KMS-11 (cell line): ENCODE data around the gene HMGCS2.
"Not testable (repeated sequence)": the region's sequence is repeated elsewhere in the genome, so short reads cannot be mapped to it uniquely, and the experiment has no call there.

Source experiments
- H2AFZ ChIP-seq: fragments of 200-600 bp; sonication (generic); 2 replicates; pipeline ENCODE4 v1.6.1; 2016; ENCODE audit warnings: antibody characterized with exemption, mixed run types, low read depth
- H3K27ac ChIP-seq: fragments of 200-600 bp; sonication (generic); 2 replicates; pipeline ENCODE4 v1.6.1; 2016; ENCODE audit warnings: mild to moderate bottlenecking, mixed run types
- H3K27me3 ChIP-seq: fragments of 200-600 bp; sonication (generic); 2 replicates; pipeline ENCODE4 v1.6.1; 2017; ENCODE audit warnings: mild to moderate bottlenecking, low read depth, mixed run types, moderate library complexity; ENCODE audit not compliant: insufficient read depth
- H3K36me3 ChIP-seq: fragments of 200-600 bp; sonication (generic); 2 replicates; pipeline ENCODE4 v1.6.1; 2017; ENCODE audit warnings: mild to moderate bottlenecking, mixed run types; ENCODE audit not compliant: insufficient read depth
- H3K4me1 ChIP-seq: fragments of 200-600 bp; sonication (generic); 2 replicates; pipeline ENCODE4 v1.6.1; 2016; ENCODE audit warnings: mild to moderate bottlenecking, low read depth, mixed run types; ENCODE audit not compliant: poor library complexity, severe bottlenecking
- H3K4me2 ChIP-seq: fragments of 200-600 bp; sonication (generic); 2 replicates; pipeline ENCODE4 v1.7.0; 2016; ENCODE audit warnings: mild to moderate bottlenecking, mixed run types
- H3K4me3 ChIP-seq: fragments of 200-600 bp; sonication (generic); IDR thresholded peaks from 2 replicates; pipeline ENCODE4 v1.6.1; 2017; ENCODE audit warnings: low read depth, low read length, mixed read lengths; ENCODE audit not compliant: insufficient read depth
- H3K79me2 ChIP-seq: fragments of 200-600 bp; sonication (generic); 2 replicates; pipeline ENCODE4 v1.6.1; 2016; ENCODE audit warnings: low read depth, mixed run types; ENCODE audit not compliant: insufficient read depth
- H3K9ac ChIP-seq: fragments of 200-600 bp; sonication (generic); 2 replicates; pipeline ENCODE4 v1.6.1; 2016; ENCODE audit warnings: mild to moderate bottlenecking, mixed run types
- H4K20me1 ChIP-seq: fragments of 200-600 bp; sonication (generic); 2 replicates; pipeline ENCODE4 v1.6.1; 2016; ENCODE audit warnings: mild to moderate bottlenecking, mixed run types; ENCODE audit not compliant: insufficient read depth
- CTCF ChIP-seq: fragments of 200-600 bp; sonication (generic); conservative IDR thresholded peaks from 2 replicates; pipeline ENCODE4 v1.6.1; 2017; ENCODE audit warnings: low read depth, mild to moderate bottlenecking, antibody characterized with exemption, low read length, moderate library complexity, mixed read lengths

HMGCS2 gene

GRCh38 chr1:119790451-119791198, 21.9 kb upstream of the HMGCS2 start:
- H3K4me3 ChIP-seq = no peak overlapping the region
- H3K79me2 ChIP-seq = no peaks in the 10 kb centered on the region
- no peak for TF ChIP-seq CTCF
- H3K36me3 ChIP-seq = no peaks in the 10 kb centered on the region
- H2AFZ ChIP-seq = no peak overlapping the region
- no peak overlapping the region for H3K27ac ChIP-seq
- no peak overlapping the region for H3K9ac ChIP-seq
- peaks cover 43% of the 10 kb centered on the region for H3K4me1 ChIP-seq
- H3K27me3 ChIP-seq = no peaks in the 10 kb centered on the region
- H4K20me1 ChIP-seq = no peaks in the 10 kb centered on the region
- no peak overlapping the region for H3K4me2 ChIP-seq

GRCh38 chr1:119787776-119788175, 19.1 kb upstream of the HMGCS2 start:
- H3K79me2 ChIP-seq = no peaks in the 10 kb centered on the region
- peak overlapping the region; percentile 54 for H3K27ac ChIP-seq
- H3K4me1 ChIP-seq = peaks cover 62% of the 10 kb centered on the region
- no peaks in the 10 kb centered on the region for H4K20me1 ChIP-seq
- no peak overlapping the region for H3K4me3 ChIP-seq
- H3K4me2 ChIP-seq = peak overlapping the region; percentile 83
- no peaks in the 10 kb centered on the region for H3K27me3 ChIP-seq
- no peak overlapping the region for H2AFZ ChIP-seq
- H3K9ac ChIP-seq = no peak overlapping the region
- no peaks in the 10 kb centered on the region for H3K36me3 ChIP-seq
- no peak for TF ChIP-seq CTCF

GRCh38 chr1:119786473-119787050, 17.9 kb upstream of the HMGCS2 start:
- not testable (repeated sequence) for H3K9ac ChIP-seq, H2AFZ ChIP-seq, H3K27ac ChIP-seq, H3K27me3 ChIP-seq, H3K4me3 ChIP-seq, H3K79me2 ChIP-seq, H4K20me1 ChIP-seq, H3K36me3 ChIP-seq
- H3K4me2 ChIP-seq = peak overlapping the region; percentile 83
- peaks cover 62% of the 10 kb centered on the region for H3K4me1 ChIP-seq

- not testable (repeated sequence) for H3K27ac ChIP-seq, H2AFZ ChIP-seq, H3K36me3 ChIP-seq, H3K4me3 ChIP-seq, H3K9ac ChIP-seq, H3K79me2 ChIP-seq, H3K27me3 ChIP-seq, H4K20me1 ChIP-seq
- peaks cover 62% of the 10 kb centered on the region for H3K4me1 ChIP-seq
- H3K4me2 ChIP-seq = peak overlapping the region; percentile 83
Measured at GRCh38 chr1:119786046-119786445, 17.3 kb upstream of the HMGCS2 start.

GRCh38 chr1:119784191-119784781, 15.6 kb upstream of the HMGCS2 start:
- H3K4me2 ChIP-seq = no peak overlapping the region

More at GRCh38 chr1:119784191-119784781, 15.6 kb upstream of the HMGCS2 start:
- Histone ChIP-seq H2AFZ (no peak overlapping the region), H3K9ac (no peak overlapping the region), H3K27me3 (no peaks in the 10 kb centered on the region), H3K36me3 (no peaks in the 10 kb centered on the region), H3K4me1 (peaks cover 56% of the 10 kb centered on the region), H3K4me3 (no peak overlapping the region), H3K79me2 (no peaks in the 10 kb centered on the region), H4K20me1 (no peaks in the 10 kb centered on the region), H3K27ac (no peak overlapping the region)
- no peak for TF ChIP-seq CTCF
